RWPE1 (cell line): ENCODE measurements around the gene FERD3L.

ENCODE experiments used
- CTCF ChIA-PET: fragments of 350-600 bp; sonication (Branson Sonifier 250); formaldehyde crosslinking; extraction: SDS; loops from one replicate; lab custom pipeline; 2021; lab: Yijun Ruan, JAX
- POLR2A ChIA-PET: fragments of 400-600 bp; formaldehyde crosslinking; extraction: SDS; loops from one replicate; lab custom pipeline; 2020; ENCODE audit warnings: antibody characterized with exemption; ENCODE audit not compliant: low non-redundant PET; lab: Yijun Ruan, JAX
- DNase-seq: peaks from one replicate; pipeline ENCODE4 v3.0.0; 2012; ENCODE audit warnings: low spot score
- H3K27ac ChIP-seq: fragments of 450-650 bp; 2 replicates; pipeline ENCODE4 v1.5.1; 2017
- TF ChIP-seq, protein P1 (sequence below): fragments of 450-650 bp; conservative IDR thresholded peaks from 2 replicates; pipeline ENCODE4 v1.5.1; 2017; ENCODE audit warnings: low read depth, mild to moderate bottlenecking

Gene FERD3L

GRCh38 chr7:19098510-19098909 lies 46.7 kb downstream of the FERD3L start:
- ChIA-PET POLR2A (no interaction called here), CTCF (no interaction called here)
- no peak for DNase-seq
- no peak overlapping the region for H3K27ac ChIP-seq
- TF ChIP-seq, protein P1, sequence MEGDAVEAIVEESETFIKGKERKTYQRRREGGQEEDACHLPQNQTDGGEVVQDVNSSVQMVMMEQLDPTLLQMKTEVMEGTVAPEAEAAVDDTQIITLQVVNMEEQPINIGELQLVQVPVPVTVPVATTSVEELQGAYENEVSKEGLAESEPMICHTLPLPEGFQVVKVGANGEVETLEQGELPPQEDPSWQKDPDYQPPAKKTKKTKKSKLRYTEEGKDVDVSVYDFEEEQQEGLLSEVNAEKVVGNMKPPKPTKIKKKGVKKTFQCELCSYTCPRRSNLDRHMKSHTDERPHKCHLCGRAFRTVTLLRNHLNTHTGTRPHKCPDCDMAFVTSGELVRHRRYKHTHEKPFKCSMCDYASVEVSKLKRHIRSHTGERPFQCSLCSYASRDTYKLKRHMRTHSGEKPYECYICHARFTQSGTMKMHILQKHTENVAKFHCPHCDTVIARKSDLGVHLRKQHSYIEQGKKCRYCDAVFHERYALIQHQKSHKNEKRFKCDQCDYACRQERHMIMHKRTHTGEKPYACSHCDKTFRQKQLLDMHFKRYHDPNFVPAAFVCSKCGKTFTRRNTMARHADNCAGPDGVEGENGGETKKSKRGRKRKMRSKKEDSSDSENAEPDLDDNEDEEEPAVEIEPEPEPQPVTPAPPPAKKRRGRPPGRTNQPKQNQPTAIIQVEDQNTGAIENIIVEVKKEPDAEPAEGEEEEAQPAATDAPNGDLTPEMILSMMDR: no peak

DNA sequence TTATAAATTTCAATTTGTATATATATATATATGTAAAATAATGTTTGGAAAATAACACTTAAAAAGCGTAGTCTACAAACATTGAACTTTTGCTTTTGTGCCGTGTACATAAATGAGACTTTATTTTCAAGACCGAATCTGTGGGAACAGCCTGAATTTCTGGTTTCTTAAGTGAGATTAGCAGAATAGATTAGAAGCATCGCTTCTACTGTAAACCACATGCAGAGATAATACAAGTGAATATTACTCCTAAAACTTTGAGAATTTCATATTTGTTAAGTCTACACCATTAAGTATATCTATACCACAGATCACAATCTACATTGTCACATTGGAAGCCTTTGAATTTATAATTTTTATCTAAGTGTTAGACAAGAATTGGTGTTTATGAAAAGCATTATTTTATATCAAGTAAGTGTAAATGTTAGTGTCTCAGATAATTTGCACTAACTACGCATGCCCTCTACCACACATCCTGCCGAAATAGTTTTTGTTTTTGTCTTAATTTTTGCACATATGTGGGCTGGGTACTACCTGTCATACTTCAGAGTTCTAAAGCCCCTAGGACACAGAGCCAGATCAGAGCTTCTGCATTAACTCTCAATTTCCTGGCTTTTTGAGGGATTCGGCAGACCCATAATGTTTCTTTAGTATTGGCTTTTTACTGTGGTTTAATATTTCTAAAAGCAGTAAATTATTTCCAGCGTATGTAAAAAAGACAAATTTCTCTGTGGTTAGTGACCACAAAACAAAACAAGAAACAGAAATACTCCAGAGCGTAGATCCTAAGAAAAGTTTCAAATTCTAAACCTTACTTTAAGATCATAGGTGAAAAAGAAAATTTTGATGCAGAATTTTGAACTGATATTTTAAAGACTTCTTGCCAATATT lies 47.8 kb downstream of the FERD3L start:
- no peak for DNase-seq
- TF ChIP-seq, protein P1: no peak
- ChIA-PET CTCF (no interaction called here), POLR2A (no interaction called here)
- no peak overlapping the region for H3K27ac ChIP-seq

DNA sequence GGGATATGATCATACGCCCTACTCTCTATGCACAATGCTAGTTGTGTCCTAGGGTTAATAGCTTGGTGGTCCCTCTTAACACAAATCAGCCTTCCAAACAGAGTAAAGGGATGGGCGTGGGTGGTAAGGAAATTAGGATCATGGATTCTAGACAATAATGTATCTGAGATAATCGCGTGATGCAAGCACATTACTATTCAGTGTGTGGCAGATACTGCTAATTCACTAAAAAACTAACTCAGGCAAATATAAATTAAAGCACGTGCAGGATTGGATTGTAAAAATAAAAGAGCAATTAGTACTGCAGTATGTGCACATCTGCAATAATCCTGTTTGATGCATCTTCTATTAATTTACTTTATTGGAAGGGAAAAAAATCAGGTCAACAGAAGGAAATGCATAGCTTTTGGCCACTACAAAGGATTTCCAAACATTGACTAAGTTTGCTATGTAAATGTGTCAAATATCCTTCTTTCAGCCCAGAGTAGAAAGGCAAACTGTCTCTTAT lies 49.8 kb downstream of the FERD3L start:
- ChIA-PET POLR2A (no interaction called here), CTCF (no interaction called here)
- TF ChIP-seq, protein P1: no peak
- DNase-seq: no peak
- H3K27ac ChIP-seq: no peak overlapping the region
